ENCODE measurements around the gene DTNB.

DTNB gene

GRCh38 chr2:25493207-25493606 is 180.2 kb downstream of the DTNB start:
- DNase-seq, result no peak

- no peak for DNase-seq
Measured at GRCh38 chr2:25492726-25493125, 180.7 kb downstream of the DTNB start.

GRCh38 chr2:25491966-25492532 is 181.3 kb downstream of the DTNB start:
- DNase-seq, result peak; percentile 27

GRCh38 chr2:25491003-25491696 is 182.2 kb downstream of the DTNB start:
- peak; percentile 36 for DNase-seq

GRCh38 chr2:25490217-25490616 is 183.2 kb downstream of the DTNB start:
- DNase-seq, result no peak

- DNase-seq, result no peak
Measured at GRCh38 chr2:25489631-25490030, 183.7 kb downstream of the DTNB start.

GRCh38 chr2:25483607-25484266 is 189.6 kb downstream of the DTNB start:
- DNase-seq, result no peak

GRCh38 chr2:25482341-25482740 is 191.0 kb downstream of the DTNB start:
- no peak for DNase-seq

GRCh38 chr2:25481381-25482300 is 191.7 kb downstream of the DTNB start:
- DNase-seq, result no peak

- DNase-seq, result no peak
Measured at GRCh38 chr2:25480561-25480960, 192.8 kb downstream of the DTNB start.

- no peak for DNase-seq
Measured at GRCh38 chr2:25479761-25480160, 193.6 kb downstream of the DTNB start.

GRCh38 chr2:25478736-25479135 is 194.6 kb downstream of the DTNB start:
- no peak for DNase-seq

- no peak for DNase-seq
Measured at GRCh38 chr2:25473758-25474340, 199.5 kb downstream of the DTNB start.

- no peak for DNase-seq
Measured at GRCh38 chr2:25473131-25473530, 200.2 kb downstream of the DTNB start.

GRCh38 chr2:25470806-25471205 is 202.6 kb downstream of the DTNB start:
- no peak for DNase-seq

GRCh38 chr2:25467743-25468142 is 205.6 kb downstream of the DTNB start:
- DNase-seq, result no peak

GRCh38 chr2:25462021-25462420 is 211.4 kb downstream of the DTNB start:
- no peak for DNase-seq

GRCh38 chr2:25460261-25460905 is 213.0 kb downstream of the DTNB start:
- DNase-seq, result no peak

- DNase-seq, result no peak
Measured at GRCh38 chr2:25454824-25455611, 218.4 kb downstream of the DTNB start.

GRCh38 chr2:25453199-25453905 is 220.0 kb downstream of the DTNB start:
- DNase-seq, result no peak

GRCh38 chr2:25448808-25449207 is 224.6 kb downstream of the DTNB start:
- DNase-seq, result no peak

All from HCEC 1CT (cell line).